Stimulated activated CD8-positive, alpha-beta memory T cell treated with anti-CD3 and anti-CD28 coated beads, Interleukin-12 subunit alpha, Interleukin-12 subunit beta, amount 100 ng/mL, for 4 hours (primary cell): ENCODE results near the gene SMIM45.
"Not testable (repeated sequence)": the region's sequence is repeated elsewhere in the genome, so short reads cannot be mapped to it uniquely, and the experiment has no call there.

Experiments
- DNase-seq: peaks from one replicate; pipeline ENCODE4 v3.0.0-alpha.2; 2020; ENCODE audit warnings: low read depth

SMIM45 gene

DNA sequence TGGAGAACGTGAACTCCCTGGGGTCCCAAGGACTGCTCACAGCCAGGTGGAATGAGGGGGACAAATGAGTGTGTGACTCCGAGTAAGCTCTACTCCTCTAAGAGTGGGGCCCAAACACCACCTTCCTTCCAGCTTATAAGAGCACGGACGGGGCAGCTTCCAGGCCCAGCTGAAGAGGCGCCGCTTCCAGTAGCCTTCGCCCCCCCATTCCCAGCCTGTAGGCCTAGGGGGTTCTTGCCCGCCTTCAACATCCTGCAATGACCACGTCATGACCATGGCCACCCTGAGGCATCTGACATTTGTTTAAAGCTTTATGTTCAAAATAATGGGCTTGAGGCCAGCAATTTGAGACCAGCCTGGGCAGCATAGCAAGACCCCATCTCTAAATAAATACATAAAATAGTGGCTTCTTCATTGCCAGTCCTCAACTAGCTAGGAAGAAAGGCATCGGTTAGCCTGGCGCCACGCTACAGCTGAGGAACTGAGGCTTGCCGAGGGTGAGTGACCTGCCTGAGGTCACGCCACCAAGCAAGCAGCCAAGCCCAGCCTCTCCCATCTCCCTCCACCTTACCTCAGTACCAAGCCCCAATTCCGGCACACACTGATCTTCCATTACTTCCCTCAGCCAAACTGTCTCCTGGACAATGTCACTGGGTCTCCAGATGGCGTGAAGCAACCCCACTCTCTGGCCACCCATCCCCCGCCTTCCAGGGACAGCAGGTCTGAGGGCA lies 17.5 kb upstream of the SMIM45 start:
- DNase-seq: no peak

DNA sequence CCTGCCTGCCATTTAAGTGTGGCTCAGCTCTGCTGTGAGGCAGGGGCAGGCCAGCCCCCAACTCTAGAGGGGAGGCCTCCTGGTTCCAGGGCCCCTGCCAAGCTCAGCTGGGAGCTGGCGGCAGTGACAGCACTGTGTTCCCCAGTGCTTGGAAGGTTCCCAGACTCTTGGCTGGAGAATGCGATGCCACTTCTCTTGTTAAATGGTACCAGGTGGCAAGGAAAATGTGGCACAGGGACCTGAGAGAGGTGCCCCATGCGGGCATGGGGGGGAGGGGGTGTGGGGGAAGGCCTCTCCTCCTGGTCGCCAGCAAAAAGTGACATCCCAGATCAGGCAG lies 17.0 kb upstream of the SMIM45 start:
- DNase-seq: no peak

DNA sequence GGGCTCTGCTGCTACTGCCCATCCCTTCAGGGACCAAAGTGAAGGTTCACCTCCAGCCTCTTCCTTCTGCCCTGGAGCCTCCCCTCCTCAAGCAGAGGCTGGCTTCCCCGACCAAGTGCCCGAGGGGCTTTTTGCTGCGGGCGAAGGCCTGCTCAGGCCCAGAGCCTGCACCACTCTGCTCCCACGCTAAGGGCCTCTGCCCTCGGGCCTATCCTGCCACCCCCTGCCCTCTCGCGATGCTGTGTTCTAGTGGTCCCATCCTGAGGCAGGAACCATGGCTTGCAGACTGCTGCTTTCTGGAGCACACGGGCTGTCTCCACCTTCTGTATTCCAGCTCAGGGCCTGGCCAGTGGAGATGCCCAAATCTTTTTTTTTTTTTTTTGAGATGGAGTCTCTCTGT lies 16.4 kb upstream of the SMIM45 start:
- no peak for DNase-seq

- DNase-seq: no peak
These were observed 15.1 kb upstream of the SMIM45 start for GRCh38 chr22:41936894-41937169.

DNA sequence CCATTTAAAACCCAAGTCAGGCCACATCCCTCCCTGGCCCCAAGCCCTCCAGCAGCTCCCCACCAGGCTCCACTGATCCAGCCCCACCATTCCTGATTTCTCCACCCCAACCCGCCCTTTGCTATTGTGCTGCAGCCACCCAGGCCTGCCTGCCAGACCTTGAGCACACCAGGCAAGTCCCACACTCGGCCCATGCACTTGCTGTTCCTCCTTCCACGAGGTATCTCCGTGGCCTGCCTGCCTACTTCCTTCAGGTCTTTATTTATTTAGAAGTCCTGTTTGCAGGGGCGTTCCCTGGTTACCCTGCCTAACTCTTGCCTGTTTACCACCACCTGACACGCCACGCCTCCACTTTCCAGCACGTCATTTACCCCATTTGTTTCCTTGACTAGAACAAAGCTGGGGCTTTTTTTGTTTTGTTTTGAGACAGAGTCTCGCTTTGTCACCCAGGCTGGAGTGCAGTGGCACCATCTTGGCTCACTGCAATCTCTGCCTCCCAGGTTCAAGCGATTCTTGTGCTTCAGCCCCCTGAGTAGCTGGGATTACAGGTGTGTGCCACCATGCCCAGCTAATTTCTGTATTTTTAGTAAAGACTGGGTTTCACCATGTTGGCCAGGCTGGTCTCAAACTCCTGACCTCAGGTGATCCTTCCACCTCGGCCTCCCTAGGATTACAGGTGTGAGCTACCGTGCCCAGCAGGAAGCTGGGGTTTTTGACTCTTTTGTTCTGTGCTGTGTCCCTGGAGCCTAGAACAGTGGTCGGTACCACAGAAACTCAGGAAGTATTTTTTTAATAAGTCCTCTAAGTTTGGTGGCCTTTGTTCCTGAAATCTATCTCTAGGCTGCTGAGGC lies 11.7 kb upstream of the SMIM45 start:
- DNase-seq: peak; percentile 78

- peak; percentile 63 for DNase-seq
These were observed 10.9 kb upstream of the SMIM45 start for GRCh38 chr22:41940832-41941765.

DNA sequence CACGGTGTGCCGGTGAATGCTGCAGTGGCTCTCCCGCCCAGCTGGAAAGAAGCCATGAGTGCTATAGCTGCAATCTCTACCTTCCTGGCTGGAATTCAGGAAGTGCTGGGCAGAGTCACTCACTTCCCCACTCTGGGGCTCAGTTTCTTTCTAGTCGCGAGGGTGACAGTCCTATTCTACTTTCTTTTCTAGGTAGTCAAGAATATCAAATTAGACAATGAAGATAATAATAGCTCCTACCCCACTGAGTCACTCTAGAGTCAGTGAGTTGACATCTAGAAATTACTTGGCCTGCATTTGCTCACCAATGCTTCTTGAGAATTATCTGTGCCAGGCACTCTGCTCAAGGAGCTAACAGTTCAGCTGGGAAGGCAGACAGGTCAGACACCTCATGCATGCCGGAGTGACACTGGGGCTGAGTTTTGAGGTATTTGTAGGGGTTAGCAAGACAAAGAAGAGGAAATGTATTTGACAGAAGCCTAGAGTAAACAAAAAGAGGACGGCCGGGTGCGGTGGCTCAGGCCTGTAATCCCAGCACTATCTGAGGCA lies 8.2 kb upstream of the SMIM45 start:
- no peak for DNase-seq

- peak; percentile 76 for DNase-seq
These were observed 5.1 kb upstream of the SMIM45 start, which contains the start of gene CENPM for GRCh38 chr22:41946629-41947423. Gene CENPM, minus strand, starts transcription at chr22:41947152. Its CDS starts 76 bp downstream, at chr22:41947076.

- DNase-seq: no peak
These were observed 4.4 kb upstream of the SMIM45 start for GRCh38 chr22:41947424-41948080.

DNA sequence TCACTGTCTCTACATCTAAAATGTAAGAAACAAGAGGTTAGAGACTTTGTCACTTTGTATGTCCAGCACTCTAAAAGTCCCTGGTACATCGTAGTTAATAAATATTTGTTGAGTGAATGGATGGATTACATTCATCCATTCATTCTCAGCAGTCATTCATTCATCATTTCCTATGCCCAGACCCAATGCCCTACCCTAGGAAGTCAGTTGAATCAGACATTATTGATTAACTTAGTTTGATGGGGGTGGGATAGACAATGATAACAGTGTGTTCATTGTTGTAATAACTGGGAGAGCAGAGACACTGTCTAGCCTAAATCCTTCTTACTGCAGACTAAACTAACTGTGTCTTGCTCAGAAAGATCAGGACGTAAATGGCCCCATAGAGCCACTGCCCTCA lies 3.8 kb upstream of the SMIM45 start:
- DNase-seq: no peak

- not testable (repeated sequence) for DNase-seq
These were observed 3.0 kb upstream of the SMIM45 start for GRCh38 chr22:41948928-41949296.

DNA sequence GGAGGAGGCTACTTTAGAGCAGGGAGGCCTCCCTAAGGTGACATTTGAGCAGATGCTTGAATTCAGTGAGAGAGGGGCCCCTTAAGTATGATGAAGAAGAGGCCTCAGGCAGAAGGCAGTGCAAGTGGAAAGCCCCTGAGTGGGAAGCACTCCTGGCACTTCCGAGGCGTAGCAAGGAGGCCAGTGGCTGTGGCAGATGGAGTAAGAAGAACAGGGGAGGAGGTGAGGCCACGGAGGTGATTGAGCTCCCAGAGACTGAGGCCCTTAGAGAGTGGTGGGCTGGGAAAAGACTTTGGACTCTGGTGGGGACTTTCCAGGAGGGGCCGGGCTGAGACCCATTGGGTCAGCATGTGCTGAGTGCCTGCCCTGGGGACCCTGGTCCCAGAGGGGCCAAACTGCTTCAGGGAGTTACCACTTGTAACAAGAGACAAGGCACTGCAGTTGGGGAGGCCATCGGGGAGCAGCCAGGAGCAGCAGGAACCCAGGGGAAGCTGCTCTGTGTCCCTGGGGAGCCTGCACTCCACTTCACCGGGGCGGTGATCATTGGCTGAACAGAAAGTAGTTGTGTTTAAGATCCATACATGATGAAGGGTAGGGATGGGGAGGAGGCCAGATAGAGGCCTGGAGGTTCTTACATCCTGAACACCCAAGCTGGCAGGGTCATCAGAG lies 2.5 kb upstream of the SMIM45 start:
- no peak for DNase-seq

GRCh38 chr22:41952713-41953112 lies 763 bp downstream of the SMIM45 start:
- DNase-seq: no peak

DNA sequence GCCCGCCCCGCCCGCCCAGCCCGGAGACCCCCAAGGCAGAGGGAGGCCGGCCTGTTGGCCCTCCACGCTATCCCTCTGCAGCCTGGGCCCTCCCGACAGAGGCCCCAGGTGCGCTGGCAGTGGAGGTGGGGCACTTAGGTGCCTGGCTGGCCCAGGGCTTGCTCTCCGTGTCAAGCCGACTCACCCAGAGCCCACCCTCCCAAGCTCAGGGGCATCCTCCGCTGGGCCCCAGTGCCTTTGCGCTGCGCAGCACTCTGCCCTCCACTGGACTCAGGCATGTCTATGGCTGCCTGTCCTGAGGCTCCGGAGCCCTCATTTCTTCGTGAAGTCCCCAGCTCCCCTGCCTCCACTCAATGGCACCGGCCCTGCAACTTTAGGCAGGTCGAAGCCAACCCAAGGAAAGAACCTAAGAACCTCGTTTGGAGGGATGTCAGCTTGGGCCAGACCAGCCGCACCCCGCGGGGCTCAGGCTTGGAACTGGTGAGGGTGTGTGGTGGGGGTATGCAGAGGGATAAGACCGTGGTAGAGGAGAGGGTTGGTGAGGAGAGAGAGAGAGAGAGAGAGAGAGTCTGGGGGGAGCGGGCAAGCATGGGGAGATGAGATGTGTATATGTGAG lies 6.1 kb downstream of the SMIM45 start:
- DNase-seq: no peak

GRCh38 chr22:41963453-41964111 lies 11.6 kb downstream of the SMIM45 start:
- DNase-seq: no peak

DNA sequence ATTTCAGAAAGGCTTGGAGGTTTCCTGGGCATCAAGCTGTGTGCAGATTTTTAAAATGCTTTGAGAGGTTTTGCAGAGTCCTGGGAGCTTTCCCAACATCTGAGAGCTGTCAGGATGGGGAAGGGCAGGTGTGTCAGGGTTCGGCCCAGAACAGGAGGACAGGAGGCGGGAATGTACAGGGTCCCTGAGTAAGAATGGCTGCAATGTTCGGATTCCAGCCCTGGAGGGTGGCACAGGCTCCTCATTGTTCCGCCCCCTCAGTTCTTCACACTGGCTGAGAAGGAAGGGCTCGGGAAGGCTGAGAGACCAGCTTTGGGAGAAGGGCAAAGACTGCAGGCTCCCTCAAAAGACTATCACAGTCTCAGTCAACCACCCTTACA lies 12.2 kb downstream of the SMIM45 start:
- no peak for DNase-seq

- DNase-seq: no peak
These were observed 14.3 kb downstream of the SMIM45 start for GRCh38 chr22:41966225-41966606.

GRCh38 chr22:41966607-41967240 lies 14.8 kb downstream of the SMIM45 start:
- no peak for DNase-seq

- no peak for DNase-seq
These were observed 16.7 kb downstream of the SMIM45 start for GRCh38 chr22:41968601-41969000.
